NCI-H2029 treated with DMSO at 0.1 percent for 48 hours (cell line): ENCODE measurements around the gene BICD2.

Experiments used
- DNase-seq: peaks from one replicate; lab custom pipeline; 2025; lab: John Stamatoyannopoulos, UW

The BICD2 gene

GRCh38 chr9:92714787-92715487 lies 49.7 kb downstream of the BICD2 start:
- no peak for DNase-seq

- DNase-seq, result no peak
These were observed 50.6 kb downstream of the BICD2 start for GRCh38 chr9:92714016-92714415.

- no peak for DNase-seq
These were observed 51.1 kb downstream of the BICD2 start for GRCh38 chr9:92713528-92713927.

GRCh38 chr9:92712767-92713166 lies 51.9 kb downstream of the BICD2 start:
- no peak for DNase-seq

- DNase-seq, result no peak
These were observed 52.8 kb downstream of the BICD2 start for GRCh38 chr9:92711844-92712243.

GRCh38 chr9:92711146-92711545 lies 53.5 kb downstream of the BICD2 start:
- no peak for DNase-seq

- no peak for DNase-seq
These were observed 54.3 kb downstream of the BICD2 start for GRCh38 chr9:92710368-92710767.

- no peak for DNase-seq
These were observed 54.7 kb downstream of the BICD2 start for GRCh38 chr9:92709954-92710353.

- DNase-seq, result no peak
These were observed 55.4 kb downstream of the BICD2 start for GRCh38 chr9:92709240-92709639.

GRCh38 chr9:92707530-92707929 lies 57.1 kb downstream of the BICD2 start:
- no peak for DNase-seq

- DNase-seq, result no peak
These were observed 58.3 kb downstream of the BICD2 start for GRCh38 chr9:92706218-92706940.

GRCh38 chr9:92704528-92704927 lies 60.1 kb downstream of the BICD2 start:
- DNase-seq, result no peak

GRCh38 chr9:92696619-92697018 lies 68.0 kb downstream of the BICD2 start:
- no peak for DNase-seq

GRCh38 chr9:92686954-92687353 lies 77.7 kb downstream of the BICD2 start:
- DNase-seq, result no peak

- no peak for DNase-seq
These were observed 79.6 kb downstream of the BICD2 start for GRCh38 chr9:92685022-92685421.

- DNase-seq, result no peak
These were observed 82.4 kb downstream of the BICD2 start for GRCh38 chr9:92682269-92682668.

GRCh38 chr9:92680166-92681119 lies 84.2 kb downstream of the BICD2 start:
- DNase-seq, result no peak

- no peak for DNase-seq
These were observed 85.0 kb downstream of the BICD2 start for GRCh38 chr9:92679413-92680165.

GRCh38 chr9:92671323-92671722 lies 93.3 kb downstream of the BICD2 start:
- DNase-seq, result no peak

GRCh38 chr9:92669890-92670708 lies 94.5 kb downstream of the BICD2 start, which contains the start of gene IPPK:
TSS of gene IPPK (minus strand) at chr9:92670131. CDS start at chr9:92669988, 143 bp downstream.
- peak; percentile 89 for DNase-seq

GRCh38 chr9:92669527-92669889 lies 95.1 kb downstream of the BICD2 start:
- DNase-seq, result no peak
